HG03442 (cell line): Measurements from ENCODE around the gene ANP32A.

Experiments used
- ATAC-seq: cut with Tn5 transposase; IDR thresholded peaks from one replicate; pipeline ENCODE4 v1.9.1; 2021; ENCODE audit warnings: mild to moderate bottlenecking, moderate library complexity; ENCODE audit not compliant: unreplicated experiment

The ANP32A gene

DNA sequence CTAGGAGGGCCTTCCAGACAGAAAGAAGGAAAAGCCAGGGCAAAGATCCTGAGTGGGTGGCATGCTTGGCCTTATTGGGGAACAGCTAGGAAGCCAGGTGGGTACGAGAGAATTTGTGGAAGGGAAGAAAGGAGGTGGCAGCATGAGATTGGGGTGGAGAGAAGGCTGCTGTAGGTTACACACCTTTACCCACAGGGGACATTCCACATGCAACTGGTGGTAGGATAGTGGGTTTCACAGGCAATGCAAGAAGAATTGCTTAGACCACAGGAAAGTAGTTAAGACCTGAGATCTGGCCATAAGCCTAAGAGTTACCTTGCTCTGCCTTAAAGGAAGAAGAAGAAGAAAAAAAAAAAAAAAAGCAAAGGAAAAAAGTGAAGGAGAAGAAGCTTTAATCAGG lies 19.8 kb downstream of the ANP32A start:
- ATAC-seq = no peak

DNA sequence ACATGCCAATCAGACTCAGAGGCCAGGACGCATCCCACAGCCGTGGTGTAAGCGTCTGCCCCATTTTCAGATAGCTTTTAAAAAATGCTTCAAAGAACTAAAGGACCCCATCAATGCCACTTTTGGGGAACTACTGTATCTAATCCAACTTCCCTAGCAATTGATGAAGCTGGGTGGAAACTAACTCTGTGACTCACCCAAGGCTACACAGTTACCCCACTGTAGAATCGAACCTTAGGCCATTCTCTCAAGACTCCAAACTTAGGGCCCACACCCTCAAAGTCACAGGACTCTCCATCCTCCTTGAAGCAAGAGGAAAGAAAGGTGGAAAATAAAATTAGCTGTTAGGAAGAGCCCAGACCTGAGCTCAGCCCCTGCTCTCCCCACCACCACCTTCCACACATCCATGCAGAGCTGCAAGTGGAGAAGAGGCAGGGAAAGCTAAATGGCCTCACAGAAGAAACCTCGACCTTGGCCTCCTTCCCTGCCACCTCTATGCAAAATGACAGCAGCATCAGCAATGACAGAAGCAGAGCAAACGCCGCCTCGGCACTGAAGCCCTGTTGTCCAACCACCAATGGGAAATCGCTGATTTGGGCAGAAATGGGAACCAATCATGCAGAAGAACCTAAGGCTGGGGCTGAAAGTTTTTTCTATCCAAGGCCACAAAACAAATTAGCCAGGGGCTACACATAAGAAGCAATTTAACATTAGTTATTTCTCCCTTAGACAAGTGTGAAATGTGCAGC lies 22.2 kb downstream of the ANP32A start:
- no peak for ATAC-seq

DNA sequence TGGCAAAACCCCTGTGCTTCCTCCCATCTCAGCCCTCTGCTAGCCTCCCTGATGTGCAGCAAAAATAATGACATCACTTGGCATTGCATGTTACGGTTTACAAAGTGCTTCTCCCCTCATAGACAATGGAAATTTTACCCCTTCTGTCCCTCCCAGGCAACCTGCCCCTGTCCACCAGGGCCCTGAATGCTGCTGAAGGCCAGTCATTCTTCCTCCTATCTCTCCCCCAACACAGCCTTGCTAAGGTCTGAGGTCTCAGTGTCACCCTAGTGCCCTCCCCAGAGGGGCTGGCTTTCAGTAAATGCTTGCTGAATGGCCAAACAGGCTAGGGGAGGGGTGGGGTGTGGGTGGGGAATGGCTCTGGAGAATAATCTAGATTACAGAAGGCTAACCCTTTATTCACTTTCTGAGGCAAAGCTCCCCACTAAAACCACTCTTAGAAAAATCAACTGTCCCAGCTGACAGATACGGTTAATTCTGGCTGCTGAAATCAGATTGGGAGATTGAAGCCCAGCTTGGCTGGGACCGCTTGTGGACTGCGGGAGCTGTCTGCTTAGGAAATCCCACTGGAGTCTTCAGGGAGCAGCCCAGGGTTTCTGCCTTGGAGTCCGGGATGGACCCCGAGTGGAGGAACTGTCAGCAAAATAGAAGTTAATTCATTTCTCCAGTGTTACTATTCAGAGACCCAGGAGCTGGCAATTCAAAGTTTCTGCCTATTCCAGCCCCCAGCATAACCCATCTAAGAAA lies 22.9 kb downstream of the ANP32A start:
- ATAC-seq = no peak

DNA sequence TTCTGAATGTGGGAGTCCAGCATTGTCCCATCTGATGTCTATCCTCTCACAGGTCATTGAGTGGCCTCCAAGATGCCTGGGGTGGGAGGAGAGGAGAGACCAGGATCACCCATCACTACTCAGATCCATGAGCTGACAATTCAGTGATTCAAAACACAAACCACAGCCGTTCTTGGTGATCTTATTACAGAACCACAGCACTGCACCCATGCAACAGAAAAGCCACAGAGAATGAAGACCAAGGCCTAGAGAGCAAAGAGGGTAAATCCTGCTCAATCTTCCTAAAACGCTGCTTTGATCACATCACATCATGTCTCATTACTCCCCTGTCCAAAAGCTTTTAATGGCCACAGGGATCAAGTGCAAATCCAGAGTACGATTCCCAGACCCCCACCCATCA lies 23.5 kb downstream of the ANP32A start:
- no peak for ATAC-seq

DNA sequence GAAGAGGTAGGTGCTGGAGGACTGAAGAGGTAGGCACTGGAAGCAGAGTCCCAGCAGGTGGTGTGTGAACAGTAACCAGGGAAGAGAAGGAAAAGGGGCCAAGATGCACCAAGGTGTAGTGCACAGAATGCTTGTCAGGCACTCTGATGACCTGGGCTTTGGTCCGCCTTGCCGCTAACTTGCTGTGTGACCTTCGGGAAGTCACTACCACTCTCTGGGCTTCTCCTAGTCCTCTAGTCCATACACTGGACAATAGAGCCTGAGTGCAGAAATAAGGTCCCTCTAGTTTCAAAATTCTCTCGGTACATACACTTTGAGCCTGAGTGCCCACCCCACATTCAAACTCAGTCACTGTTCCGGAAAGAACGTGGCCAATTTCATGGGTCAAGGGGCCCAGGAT lies 24.1 kb downstream of the ANP32A start:
- ATAC-seq = no peak

DNA sequence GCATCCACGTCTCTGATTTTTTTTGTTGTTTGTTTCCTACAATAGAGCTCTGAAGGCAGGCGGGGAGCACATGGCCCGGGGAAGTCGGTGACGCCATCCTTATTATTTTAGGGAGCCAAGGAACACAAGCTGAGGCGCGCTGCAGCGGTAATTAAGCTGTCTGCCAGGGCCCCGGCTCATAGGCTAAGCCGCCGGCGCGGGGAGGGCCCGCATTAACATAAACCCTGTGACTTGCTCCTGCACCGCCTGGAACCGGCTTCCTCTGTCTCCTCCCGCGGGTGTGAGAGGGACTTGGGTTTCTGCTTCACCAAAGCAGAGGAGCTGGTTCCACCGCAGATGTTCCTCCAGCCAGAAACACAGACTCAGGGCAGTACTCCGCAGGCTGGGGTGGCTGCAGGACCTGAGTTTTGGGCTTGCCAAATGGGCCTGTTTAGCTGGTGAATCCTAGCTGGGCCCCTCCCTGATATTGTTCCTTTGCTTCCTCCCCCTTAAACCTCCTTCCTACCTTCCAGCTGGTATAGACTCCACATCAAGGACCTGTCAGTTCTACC lies 25.3 kb downstream of the ANP32A start:
- peak; percentile 43 for ATAC-seq

DNA sequence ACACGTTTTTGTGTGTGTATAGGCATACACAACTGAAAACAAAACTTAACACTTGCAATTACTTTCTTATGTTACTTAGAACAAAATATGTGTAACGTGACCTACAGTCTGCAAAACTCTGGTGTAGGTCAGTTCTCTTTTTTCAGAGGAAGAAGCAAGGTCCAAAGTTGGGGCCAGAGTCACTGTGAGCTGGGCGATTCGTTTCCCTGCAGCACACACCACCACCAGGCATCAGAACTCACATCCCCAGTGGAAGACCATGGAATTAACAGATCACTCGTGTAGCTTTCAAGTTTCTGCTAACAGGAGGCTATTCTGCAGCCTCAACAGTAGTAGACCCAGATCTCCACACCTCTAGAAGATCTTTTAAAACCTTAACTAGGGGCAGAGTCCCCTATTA lies 25.8 kb downstream of the ANP32A start:
- ATAC-seq = no peak

DNA sequence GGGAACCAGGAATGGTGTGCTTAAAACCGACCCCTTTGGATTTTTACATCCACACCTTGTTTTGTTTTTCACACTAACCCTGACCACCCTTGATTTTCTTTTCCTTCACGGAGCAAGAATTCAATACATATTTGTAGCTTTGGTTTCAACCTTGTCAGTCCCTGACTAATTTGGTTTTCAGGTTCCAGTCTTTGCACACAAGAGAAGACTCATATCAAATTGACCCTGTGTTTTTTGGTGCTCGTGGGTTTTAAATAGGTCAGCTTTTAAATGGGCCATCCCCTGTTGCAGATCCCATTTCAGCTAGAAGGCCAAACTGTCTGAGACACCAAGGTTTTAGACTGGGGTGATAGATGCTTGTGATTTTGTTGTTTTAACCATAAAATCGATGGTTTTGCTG lies 26.4 kb downstream of the ANP32A start:
- ATAC-seq = no peak

DNA sequence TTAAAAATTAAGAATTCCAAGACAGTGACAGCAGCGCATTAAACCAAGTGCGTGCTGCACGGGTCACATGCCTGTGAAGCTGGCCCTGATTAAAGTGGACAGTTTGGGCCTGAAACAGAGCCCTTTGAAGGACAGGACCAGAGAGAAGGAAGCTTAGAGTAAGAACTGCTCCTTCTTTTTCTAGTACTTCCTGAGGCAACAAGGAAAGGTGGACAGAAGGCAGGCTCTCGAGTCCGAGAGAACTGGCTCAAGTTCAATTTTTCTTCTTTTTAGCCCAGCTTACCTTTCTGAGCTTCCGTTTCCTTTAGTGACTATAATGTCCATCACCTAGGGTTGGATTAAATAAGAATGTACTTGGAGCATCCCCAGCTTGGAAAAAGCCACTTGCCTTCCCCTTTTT lies 26.9 kb downstream of the ANP32A start:
- no peak for ATAC-seq

DNA sequence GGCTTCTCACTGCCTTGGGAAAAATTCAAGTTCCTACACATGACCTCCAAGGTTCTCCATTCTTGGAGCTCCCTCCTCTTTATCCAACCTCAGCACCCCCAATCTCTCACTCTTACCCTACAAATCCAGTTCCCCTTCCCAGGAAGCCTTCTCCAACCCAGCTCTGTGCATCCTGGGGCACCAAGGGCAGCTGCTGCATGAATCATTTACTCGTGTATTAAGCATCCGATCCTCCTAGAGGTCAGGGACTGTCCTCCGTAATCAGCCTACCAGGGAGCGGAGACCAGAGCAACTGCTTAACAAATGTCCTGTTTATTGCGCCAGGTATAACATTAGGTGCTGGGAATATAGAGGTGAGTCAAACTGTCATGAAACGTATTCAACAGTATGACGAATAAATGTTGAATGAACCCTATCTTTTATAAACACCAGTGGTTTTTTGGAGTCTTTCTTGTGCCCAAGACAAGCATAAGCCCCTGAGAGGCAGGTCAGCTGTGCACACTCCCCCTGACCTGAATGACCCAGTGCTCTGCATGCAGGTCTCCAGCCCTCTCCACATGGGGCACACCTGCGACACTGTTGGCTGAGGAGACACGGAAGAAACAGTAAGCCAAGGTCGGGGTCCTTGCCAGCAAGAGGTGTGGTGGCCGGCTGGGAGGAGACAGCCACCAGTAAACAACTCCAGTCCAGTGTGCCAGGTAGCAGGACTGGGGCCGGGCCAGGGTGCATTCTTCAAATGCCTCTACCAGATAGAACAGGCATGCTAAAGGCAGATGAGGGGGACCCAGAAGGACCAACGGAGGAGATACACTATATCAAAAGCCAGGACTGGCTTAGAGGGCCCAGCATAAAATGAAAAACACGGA lies 27.6 kb downstream of the ANP32A start:
- no peak for ATAC-seq

DNA sequence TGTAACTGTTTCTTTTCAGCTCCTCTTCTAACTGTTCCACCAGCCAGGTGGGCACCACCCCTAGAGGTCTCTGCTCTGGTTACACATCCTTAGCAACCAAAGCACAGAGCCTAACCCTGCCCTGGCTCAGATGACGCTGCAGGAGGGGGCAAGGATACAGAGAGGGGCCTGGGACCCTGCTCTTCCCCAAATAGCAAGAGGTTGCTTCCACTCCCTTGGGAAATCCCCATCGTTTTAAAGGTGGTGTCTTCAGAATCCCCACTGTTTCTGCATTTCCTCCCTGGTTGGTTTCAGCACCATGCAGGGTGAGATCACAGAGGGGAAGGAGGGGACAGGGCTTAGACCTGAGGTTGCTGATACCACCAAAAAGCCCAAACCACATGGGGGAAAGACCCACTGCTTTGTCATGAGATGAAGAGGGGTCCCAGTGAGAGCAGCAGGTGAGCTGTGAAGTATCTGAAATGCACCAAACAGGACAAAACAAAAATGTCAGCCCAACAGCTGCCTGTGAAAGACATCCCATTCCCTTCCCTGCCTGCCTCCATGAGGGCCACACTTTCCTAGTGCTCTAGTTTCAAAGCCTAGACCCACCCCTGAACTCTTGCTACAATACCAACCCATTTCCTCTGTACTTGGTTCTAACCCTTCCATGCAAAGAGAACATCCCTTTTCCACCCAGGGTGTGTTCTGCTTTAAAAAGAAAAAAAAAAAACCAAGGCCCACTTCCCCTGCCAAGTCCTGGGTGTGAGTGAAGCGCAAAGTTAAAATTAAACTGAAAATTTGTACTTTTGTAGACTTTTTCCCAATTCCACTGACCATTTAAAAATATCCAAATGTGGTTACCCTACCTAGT lies 29.0 kb downstream of the ANP32A start:
- peak; percentile 48 for ATAC-seq

DNA sequence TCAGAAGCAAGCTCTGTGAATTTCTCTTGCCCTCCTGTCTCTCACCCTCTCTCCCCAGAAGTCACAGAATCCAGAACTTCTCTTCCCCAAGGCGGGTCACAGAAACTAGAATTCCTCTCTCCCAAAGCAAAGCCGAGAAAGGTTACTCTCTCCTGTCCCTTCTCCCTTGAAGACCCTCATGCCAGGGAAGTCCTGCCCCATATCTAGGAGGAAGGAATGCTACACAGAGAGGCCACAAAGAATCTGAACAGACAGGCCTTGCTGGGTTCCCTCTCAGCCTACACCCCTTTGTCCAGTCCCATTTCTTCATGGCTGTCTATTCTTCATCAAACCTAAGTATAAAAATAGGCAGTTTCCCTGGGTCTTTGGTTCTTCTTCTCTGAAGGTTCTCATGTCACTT lies 29.8 kb downstream of the ANP32A start:
- no peak for ATAC-seq

DNA sequence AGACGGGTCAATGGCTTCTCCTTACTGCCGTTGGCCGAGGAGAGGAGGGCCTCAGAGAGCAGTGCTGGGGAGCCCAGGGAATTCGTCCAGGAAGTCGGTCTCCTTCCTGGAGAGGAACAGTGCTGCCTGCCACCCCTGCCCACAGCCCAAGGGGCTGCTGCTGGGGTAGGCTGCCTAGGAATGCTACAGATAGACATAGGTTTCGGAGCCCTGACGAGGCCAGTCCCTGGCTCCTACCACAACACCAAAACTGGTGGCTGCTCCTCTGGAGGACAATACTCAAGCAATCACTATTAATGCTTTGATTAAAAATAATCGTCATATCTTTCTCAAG lies 30.5 kb downstream of the ANP32A start:
- no peak for ATAC-seq

DNA sequence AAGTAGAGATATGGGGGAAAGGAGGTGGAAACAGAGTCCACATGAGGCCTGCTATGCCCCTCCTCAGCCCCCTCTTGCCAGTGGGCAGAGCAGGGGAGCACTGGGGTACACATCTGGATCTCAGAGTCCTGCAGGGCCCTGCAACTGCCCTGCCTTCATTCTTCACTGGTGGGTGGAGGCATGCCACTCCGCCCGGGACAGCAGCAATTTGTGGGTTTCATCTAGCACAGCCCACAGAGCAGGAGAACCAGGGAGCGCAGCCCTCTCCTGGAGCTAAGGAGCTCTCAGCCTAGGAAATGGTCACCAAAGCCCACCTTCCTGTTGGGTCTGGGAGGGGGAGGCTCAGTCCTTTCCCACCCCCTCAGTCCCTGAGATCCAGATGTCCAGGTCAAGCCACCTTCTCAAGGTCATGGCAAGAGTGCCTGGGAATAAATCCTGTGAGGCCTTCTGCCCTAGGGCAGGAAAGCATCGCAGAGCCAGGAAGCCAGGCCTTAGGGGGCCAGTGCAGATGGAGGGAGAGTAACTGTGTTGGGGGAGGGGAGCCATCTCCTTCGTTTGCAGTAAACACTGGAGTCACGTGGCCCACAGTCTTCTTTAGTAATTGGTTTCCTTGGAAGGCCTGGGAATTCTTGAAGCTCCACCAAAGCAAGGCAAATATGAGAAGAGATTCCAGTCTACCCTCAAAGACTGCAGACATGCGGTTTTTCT lies 31.0 kb downstream of the ANP32A start:
- ATAC-seq = no peak

DNA sequence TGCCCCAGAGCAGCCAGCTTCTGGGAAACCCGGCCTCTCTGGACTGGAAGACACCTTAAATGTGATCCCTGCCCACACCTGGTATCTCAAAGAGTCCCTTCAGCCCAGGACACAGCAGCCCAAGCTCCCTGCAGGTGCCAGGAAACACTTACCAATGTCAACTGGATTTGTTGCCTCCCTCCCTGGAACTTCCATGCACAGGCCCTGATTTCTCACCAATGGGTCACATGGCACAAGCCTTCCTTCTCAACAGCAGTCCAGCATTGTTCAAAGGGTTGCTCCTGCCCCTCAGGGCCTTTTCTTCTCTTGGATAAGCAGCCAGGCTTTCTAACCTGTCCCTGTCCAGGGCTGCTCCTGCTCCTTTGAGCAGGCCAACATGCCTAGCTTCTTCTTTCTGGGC lies 31.6 kb downstream of the ANP32A start:
- no peak for ATAC-seq

DNA sequence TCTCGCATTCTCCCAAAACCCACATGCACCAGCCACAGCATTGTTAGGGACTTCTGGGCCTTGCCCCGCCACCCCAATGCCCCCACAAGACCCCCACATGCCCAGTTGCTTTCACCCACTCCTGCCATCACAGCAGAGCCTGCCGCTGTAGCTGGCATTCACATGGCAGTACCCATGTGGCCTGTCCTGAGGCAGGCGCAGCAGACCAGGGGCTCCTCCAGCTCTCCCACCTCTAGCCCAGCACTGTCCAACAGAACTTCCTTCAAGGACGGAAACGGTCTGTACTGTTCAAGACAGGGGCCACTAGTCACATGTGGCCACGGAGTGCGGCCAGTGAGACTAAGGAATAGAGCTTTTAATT lies 32.5 kb downstream of the ANP32A start:
- no peak for ATAC-seq

DNA sequence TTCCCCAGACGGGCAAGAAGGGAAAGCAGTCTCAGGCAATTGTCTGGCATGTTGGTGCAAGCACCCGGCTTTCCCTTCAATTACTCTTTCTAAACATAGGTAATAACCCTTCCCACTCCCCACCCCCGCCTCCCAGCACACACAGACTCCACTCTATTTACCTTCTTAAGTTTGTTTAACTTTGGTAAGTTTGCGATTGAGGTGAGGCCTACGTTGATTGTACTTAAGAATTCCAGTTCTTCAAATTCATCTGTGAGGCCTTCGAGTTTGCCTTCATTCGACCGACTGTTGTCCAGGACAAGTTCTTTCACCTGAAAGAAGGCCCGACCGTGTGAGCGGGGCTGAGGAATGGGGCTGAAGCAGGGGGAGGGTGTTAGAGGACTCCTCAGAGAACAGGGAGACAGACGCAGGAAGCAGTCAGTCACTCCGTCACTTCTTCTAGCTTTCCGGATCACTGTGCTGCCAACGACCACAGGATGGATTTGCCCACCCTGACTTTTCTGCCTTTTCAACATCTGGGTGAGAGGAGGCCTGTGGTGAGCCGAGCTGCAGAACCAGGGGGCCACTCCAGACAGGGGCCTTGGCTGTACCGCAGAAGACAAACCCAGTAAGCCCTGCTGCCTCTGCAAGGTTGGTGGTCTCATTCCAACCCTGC lies 33.0 kb downstream of the ANP32A start:
- ATAC-seq = no peak

DNA sequence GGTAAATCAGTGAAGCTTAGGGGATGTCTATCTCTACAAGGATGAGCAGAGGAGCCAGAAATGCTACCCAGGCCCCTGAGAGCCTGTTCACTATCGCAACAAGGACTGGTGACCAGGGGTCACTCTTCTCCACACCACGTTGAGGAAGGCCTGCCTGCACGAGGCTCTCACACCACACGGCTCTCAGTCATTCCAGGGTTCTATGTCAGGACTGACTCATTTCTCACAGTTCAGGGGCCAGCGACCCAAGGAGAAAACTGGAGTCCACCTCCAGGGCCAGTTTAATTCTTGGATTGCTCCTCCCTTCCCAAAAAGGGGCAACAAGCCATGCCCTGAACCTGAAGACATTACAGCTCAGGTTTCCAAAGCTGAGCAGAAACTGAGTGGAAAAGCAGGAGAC lies 33.9 kb downstream of the ANP32A start:
- ATAC-seq = no peak

DNA sequence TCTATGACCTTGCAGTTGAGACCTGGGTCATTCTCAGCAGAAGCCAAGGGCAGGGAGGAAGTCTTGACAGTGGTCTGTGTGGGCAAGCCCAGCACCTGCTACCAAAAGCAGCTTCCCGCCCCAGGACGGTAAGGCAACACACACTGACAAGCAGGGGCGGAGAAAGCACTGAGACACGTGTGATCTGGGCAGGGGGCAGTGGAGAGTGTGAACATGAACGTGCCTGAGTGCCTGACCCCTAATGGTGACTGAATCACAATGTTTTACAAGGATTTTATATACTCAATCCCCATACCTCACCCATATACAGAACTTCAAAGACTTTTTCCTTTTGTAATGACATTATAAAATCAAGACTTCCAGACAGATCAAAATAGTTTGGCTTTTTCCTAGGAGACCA lies 35.2 kb downstream of the ANP32A start:
- ATAC-seq = no peak

DNA sequence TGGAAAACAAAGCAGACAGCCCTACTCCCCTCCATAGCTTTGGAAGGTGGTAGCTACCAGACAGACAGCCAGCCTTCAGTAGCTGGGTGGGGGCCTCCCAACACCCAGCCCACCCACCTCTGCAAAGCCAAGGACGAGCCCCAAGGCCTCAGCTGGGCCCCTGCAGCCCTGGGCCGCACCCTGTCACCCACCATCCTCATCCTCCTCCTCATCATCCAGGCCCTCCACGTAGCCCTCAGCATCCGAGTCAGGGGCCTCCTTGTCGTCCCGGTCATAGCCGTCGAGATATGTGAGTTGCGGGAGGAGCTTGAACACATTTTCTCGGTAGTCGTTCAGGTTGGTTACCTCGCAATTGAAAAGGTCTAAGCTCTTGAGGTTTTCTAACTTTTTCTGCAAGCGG lies 36.5 kb downstream of the ANP32A start:
- ATAC-seq = no peak
